H9 (cell line): Measurements from ENCODE around the gene GPR143. TPM values are rescaled to one million over a fixed set of nuclear protein-coding genes. Genes with fewer than 3 reads are reported as not detected.

Experiments
- DNase-seq: peaks from one replicate; pipeline ENCODE4 v3.0.0-alpha.2; 2017
- H2AFZ ChIP-seq: one replicate; pipeline ENCODE4 v1.6.1; 2013; ENCODE audit warnings: mild to moderate bottlenecking, low read length, control low read depth, moderate library complexity
- H2AK5ac ChIP-seq: 2 replicates; pipeline ENCODE4 v1.6.1; 2013; ENCODE audit warnings: low read length, control low read depth, mixed read lengths; ENCODE audit not compliant: insufficient read length
- H2BK120ac ChIP-seq: one replicate; pipeline ENCODE4 v1.6.1; 2013; ENCODE audit warnings: low read depth, mild to moderate bottlenecking, low read length, control low read depth, inconsistent platforms; ENCODE audit not compliant: poor library complexity, severe bottlenecking
- H2BK12ac ChIP-seq: 2 replicates; pipeline ENCODE4 v1.6.1; 2013; ENCODE audit warnings: low read length, control low read depth, mixed read lengths, low read depth; ENCODE audit not compliant: insufficient read length
- H2BK15ac ChIP-seq: 2 replicates; pipeline ENCODE4 v1.6.1; 2013; ENCODE audit warnings: low read depth, low read length, control low read depth
- H2BK20ac ChIP-seq: one replicate; pipeline ENCODE4 v1.6.1; 2013; ENCODE audit warnings: low read depth, mild to moderate bottlenecking, low read length, control low read depth, inconsistent platforms; ENCODE audit not compliant: poor library complexity, severe bottlenecking
- H2BK5ac ChIP-seq: 2 replicates; pipeline ENCODE4 v1.6.1; 2013; ENCODE audit warnings: low read length, control low read depth, mixed read lengths; ENCODE audit not compliant: insufficient read length
- H3K14ac ChIP-seq: 2 replicates; pipeline ENCODE4 v1.6.1; 2013; ENCODE audit warnings: low read length, control low read depth; ENCODE audit not compliant: insufficient read depth
- H3K18ac ChIP-seq: 2 replicates; pipeline ENCODE4 v1.6.1; 2013; ENCODE audit warnings: low read depth, mild to moderate bottlenecking, mixed read lengths, low read length, control low read depth; ENCODE audit not compliant: insufficient read length
- H3K23ac ChIP-seq: 2 replicates; pipeline ENCODE4 v1.6.1; 2013; ENCODE audit warnings: low read length, control low read depth, mixed read lengths, low read depth; ENCODE audit not compliant: insufficient read length
- H3K23me2 ChIP-seq: 2 replicates; pipeline ENCODE4 v1.6.1; 2013; ENCODE audit warnings: low read depth, mild to moderate bottlenecking, mixed read lengths, low read length, control low read depth; ENCODE audit not compliant: insufficient read length, poor library complexity, severe bottlenecking
- H3K27ac ChIP-seq: 2 replicates; pipeline ENCODE4 v1.5.1; 2013; ENCODE audit warnings: low read length, control low read depth, mixed read lengths, low read depth; ENCODE audit not compliant: insufficient read length
- H3K27me3 ChIP-seq: 2 replicates; pipeline ENCODE4 v1.6.1; 2013; ENCODE audit warnings: low read length, control low read depth, inconsistent platforms; ENCODE audit not compliant: insufficient read depth
- H3K4ac ChIP-seq: 2 replicates; pipeline ENCODE4 v1.6.1; 2013; ENCODE audit warnings: low read depth, mild to moderate bottlenecking, control low read depth, inconsistent platforms, low read length, moderate library complexity
- H3K4me1 ChIP-seq: 2 replicates; pipeline ENCODE4 v1.6.1; 2013; ENCODE audit warnings: low read length, control low read depth, inconsistent platforms; ENCODE audit not compliant: insufficient read depth
- H3K4me2 ChIP-seq: 2 replicates; pipeline ENCODE4 v1.6.1; 2013; ENCODE audit warnings: low read length, control low read depth, mixed read lengths; ENCODE audit not compliant: insufficient read length, insufficient read depth
- H3K56ac ChIP-seq: 2 replicates; pipeline ENCODE4 v1.6.1; 2013; ENCODE audit warnings: low read depth, mild to moderate bottlenecking, mixed read lengths, low read length, control low read depth; ENCODE audit not compliant: insufficient read length
- H3K79me1 ChIP-seq: 2 replicates; pipeline ENCODE4 v1.6.1; 2013; ENCODE audit warnings: low read depth, mild to moderate bottlenecking, moderate library complexity, low read length, control low read depth, inconsistent platforms; ENCODE audit not compliant: insufficient read depth, poor library complexity, severe bottlenecking
- H3K79me2 ChIP-seq: 2 replicates; pipeline ENCODE4 v1.6.1; 2013; ENCODE audit warnings: low read length, control low read depth, inconsistent platforms; ENCODE audit not compliant: insufficient read depth
- H3K9ac ChIP-seq: 2 replicates; pipeline ENCODE4 v1.6.1; 2013; ENCODE audit warnings: low read length, control low read depth, mixed read lengths; ENCODE audit not compliant: insufficient read length; ENCODE audit errors: extremely low read depth
- H3K9me3 ChIP-seq: one replicate; pipeline ENCODE4 v1.6.1; 2013; ENCODE audit warnings: low read depth, low read length, inconsistent platforms; ENCODE audit not compliant: control insufficient read depth
- H3T11ph ChIP-seq: one replicate; pipeline ENCODE4 v1.6.1; 2013; ENCODE audit warnings: mild to moderate bottlenecking, low read length, control low read depth, inconsistent platforms
- H4K20me1 ChIP-seq: one replicate; pipeline ENCODE4 v1.6.1; 2013; ENCODE audit not compliant: control insufficient read depth, insufficient read length, insufficient read depth
- H4K5ac ChIP-seq: 2 replicates; pipeline ENCODE4 v1.6.1; 2013; ENCODE audit warnings: low read depth, mild to moderate bottlenecking, mixed read lengths, low read length, control low read depth; ENCODE audit not compliant: insufficient read length
- H4K8ac ChIP-seq: replicated peaks from 2 replicates; pipeline ENCODE4 v1.6.1; 2013; ENCODE audit warnings: low read length, control low read depth, mixed read lengths, low read depth; ENCODE audit not compliant: insufficient read length
- H4K91ac ChIP-seq: 2 replicates; pipeline ENCODE4 v1.6.1; 2013; ENCODE audit warnings: low read depth, mild to moderate bottlenecking, moderate library complexity, mixed read lengths, low read length, control low read depth; ENCODE audit not compliant: insufficient read length
- H3K27ac Mint-ChIP-seq, 3 experiments: 2 replicates in 2 of 3; 3 replicates in 1 of 3; pipeline ENCODE4 v1.8.0; 2020 to 2021; ENCODE audit warnings: mixed read lengths in 3 of 3, mild to moderate bottlenecking in 1 of 3, moderate library complexity in 1 of 3
- H3K27me3 Mint-ChIP-seq: 2 replicates; pipeline ENCODE4 v1.8.0; 2021; ENCODE audit warnings: low read depth, mild to moderate bottlenecking, moderate library complexity, mixed read lengths
- H3K36me3 Mint-ChIP-seq, 3 experiments: 2 replicates in 2 of 3; 3 replicates in 1 of 3; pipeline ENCODE4 v1.8.0; 2020 to 2021; ENCODE audit warnings: low read depth in 3 of 3, mixed read lengths in 3 of 3; ENCODE audit not compliant: insufficient read depth in 1 of 3
- H3K4me1 Mint-ChIP-seq, 2 experiments: 2 replicates each; pipeline ENCODE4 v1.8.0; 2020; ENCODE audit warnings: mixed read lengths in 2 of 2
- H3K4me3 Mint-ChIP-seq, 2 experiments: 2 replicates in 1 of 2; 3 replicates in 1 of 2; pipeline ENCODE4 v1.8.0; 2020 to 2021; ENCODE audit warnings: mild to moderate bottlenecking in 2 of 2, mixed read lengths in 2 of 2, moderate library complexity in 1 of 2
- H3K9me3 Mint-ChIP-seq, 2 experiments: 2 replicates in 1 of 2; 3 replicates in 1 of 2; pipeline ENCODE4 v1.8.0; 2020; ENCODE audit warnings: mild to moderate bottlenecking in 2 of 2, mixed read lengths in 2 of 2, moderate library complexity in 1 of 2
- WGBS: extraction: QIAGEN DNeasy Blood & Tissue Kit; methylation state at CpG from one replicate; pipeline ENCODE4 v1.1.7; 2013; ENCODE audit warnings: missing lambda C conversion rate, low lambda C conversion rate, mixed read lengths; ENCODE audit not compliant: insufficient read length; ENCODE audit errors: extremely low coverage; 5-methylcytosine and 5-hydroxymethylcytosine counted together
- total RNA-seq: library from RNA; stranded (reverse); gene quantifications from 2 replicates; pipeline ENCODE4 v1.2.1, GENCODE V29; 2021
- TF ChIP-seq, protein P1 (sequence below): fragments of 200-600 bp; sonication (generic); conservative IDR thresholded peaks from 3 replicates; pipeline ENCODE4 v1.8.0; 2021; ENCODE audit warnings: antibody characterized with exemption, mild to moderate bottlenecking

The GPR143 gene
- total RNA-seq, 1 experiment from 2014 or later, result 7.1 TPM

DNA sequence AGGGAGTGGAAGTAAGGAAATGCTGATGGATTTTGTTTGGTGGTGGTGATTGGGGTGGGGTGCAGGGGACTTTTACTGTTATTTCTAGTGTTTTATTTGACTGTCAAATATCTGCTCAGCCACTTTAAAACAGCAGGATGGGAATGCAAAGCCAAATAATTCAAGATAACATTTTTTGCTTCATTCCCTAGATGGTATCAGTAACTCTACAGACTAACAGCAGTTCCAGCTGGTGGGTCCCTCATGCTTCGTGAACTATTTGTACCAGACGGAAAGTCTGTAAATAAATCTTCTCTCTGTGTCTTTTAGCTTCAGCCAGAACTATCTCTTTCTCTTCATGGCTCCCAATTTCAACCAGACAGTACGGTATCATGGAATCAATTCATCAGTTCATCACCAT is 27.5 kb downstream of the GPR143 start:
- no peak overlapping the region for H2BK12ac ChIP-seq
- no peak overlapping the region for H3K56ac ChIP-seq
- no peak overlapping the region for H4K8ac ChIP-seq
- Mint-ChIP-seq H3K4me1 (no peaks in the 10 kb centered on the region), H3K4me3 (no peak overlapping the region), H3K27ac (no peak overlapping the region; a peak in 1 of 7 replicates), H3K27me3 (no peaks in the 10 kb centered on the region), H3K9me3 (peaks cover 21 to 45% of the 10 kb centered on the region in 2 experiments), H3K36me3 (peaks cover 10 to 32% (median 30%) of the 10 kb centered on the region in 3 experiments; a peak in 6 of 7 replicates)
- no peak overlapping the region for H3T11ph ChIP-seq
- H4K91ac ChIP-seq, result no peak overlapping the region
- TF ChIP-seq, protein P1, sequence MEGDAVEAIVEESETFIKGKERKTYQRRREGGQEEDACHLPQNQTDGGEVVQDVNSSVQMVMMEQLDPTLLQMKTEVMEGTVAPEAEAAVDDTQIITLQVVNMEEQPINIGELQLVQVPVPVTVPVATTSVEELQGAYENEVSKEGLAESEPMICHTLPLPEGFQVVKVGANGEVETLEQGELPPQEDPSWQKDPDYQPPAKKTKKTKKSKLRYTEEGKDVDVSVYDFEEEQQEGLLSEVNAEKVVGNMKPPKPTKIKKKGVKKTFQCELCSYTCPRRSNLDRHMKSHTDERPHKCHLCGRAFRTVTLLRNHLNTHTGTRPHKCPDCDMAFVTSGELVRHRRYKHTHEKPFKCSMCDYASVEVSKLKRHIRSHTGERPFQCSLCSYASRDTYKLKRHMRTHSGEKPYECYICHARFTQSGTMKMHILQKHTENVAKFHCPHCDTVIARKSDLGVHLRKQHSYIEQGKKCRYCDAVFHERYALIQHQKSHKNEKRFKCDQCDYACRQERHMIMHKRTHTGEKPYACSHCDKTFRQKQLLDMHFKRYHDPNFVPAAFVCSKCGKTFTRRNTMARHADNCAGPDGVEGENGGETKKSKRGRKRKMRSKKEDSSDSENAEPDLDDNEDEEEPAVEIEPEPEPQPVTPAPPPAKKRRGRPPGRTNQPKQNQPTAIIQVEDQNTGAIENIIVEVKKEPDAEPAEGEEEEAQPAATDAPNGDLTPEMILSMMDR, result no peak
- peaks cover 2% of the 10 kb centered on the region for H3K9me3 ChIP-seq
- no peak overlapping the region for H3K9ac ChIP-seq
- no peak for DNase-seq
- no peak overlapping the region for H3K27ac ChIP-seq
- H3K79me2 ChIP-seq, result no peaks in the 10 kb centered on the region
- no peak overlapping the region for H4K5ac ChIP-seq
- H3K4me2 ChIP-seq, result no peak overlapping the region
- H3K27me3 ChIP-seq, result no peaks in the 10 kb centered on the region
- H4K20me1 ChIP-seq, result no peaks in the 10 kb centered on the region
- H3K14ac ChIP-seq, result no peak overlapping the region
- no peak overlapping the region for H2BK5ac ChIP-seq
- H2AFZ ChIP-seq, result no peak overlapping the region
- no peak overlapping the region for H2AK5ac ChIP-seq
- no peaks in the 10 kb centered on the region for H3K23me2 ChIP-seq
- H3K4ac ChIP-seq, result no peak overlapping the region
- H3K23ac ChIP-seq, result no peak overlapping the region
- H3K18ac ChIP-seq, result no peak overlapping the region
- H2BK120ac ChIP-seq, result no peak overlapping the region
- no peaks in the 10 kb centered on the region for H3K79me1 ChIP-seq
- H2BK15ac ChIP-seq, result no peak overlapping the region
- no peak overlapping the region for H2BK20ac ChIP-seq
- no peaks in the 10 kb centered on the region for H3K4me1 ChIP-seq
- no CpG with 5 or more reads among the region's 3 CpGs for WGBS
